ENCODE measurements around the gene BCAT1.

BCAT1 gene

DNA sequence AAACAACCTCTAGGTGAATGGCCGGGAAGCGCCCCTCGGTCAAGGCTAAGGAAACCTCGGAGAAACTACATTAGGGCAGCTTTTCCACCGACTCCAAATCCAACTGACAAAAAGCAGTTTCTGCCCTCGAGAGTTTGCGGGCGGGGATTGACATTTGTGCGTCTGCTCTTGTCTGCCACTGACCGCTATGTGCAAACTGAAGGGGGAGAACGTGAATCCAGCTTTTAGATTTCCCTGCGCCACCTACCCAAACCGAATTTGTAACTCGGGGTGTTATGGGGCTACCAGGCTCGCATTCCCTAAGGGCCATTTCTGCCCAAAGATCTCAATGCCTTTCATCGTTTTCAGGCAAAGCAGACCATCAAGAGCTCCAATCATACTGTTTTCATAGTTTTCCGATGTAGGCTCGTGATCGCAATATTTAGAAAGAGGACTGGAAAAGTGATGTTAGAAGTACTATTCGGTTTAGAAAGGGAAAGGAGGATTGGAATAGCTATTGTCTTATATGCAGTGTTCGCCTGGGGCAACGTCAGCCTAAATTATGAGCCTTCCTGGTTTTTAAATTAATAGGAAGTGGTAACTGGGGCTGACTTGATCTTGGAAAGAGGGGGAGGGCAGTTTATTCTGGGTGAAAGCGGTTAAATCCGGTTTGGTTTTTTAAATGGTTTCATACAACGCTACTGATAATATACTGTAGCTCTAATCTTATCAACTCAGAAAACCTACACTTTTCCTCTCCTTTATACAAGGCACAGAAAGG is 45.4 kb downstream of the BCAT1 start:
- H3K4me3 ChIP-seq (ENCODE audit: low read depth, low read length), result peak overlapping the region; percentile 62
- TF ChIP-seq, protein P1, sequence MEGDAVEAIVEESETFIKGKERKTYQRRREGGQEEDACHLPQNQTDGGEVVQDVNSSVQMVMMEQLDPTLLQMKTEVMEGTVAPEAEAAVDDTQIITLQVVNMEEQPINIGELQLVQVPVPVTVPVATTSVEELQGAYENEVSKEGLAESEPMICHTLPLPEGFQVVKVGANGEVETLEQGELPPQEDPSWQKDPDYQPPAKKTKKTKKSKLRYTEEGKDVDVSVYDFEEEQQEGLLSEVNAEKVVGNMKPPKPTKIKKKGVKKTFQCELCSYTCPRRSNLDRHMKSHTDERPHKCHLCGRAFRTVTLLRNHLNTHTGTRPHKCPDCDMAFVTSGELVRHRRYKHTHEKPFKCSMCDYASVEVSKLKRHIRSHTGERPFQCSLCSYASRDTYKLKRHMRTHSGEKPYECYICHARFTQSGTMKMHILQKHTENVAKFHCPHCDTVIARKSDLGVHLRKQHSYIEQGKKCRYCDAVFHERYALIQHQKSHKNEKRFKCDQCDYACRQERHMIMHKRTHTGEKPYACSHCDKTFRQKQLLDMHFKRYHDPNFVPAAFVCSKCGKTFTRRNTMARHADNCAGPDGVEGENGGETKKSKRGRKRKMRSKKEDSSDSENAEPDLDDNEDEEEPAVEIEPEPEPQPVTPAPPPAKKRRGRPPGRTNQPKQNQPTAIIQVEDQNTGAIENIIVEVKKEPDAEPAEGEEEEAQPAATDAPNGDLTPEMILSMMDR (IDR thresholded peaks at IDR 0.05; ENCODE audit: low read depth, low read length), result no peak

DNA sequence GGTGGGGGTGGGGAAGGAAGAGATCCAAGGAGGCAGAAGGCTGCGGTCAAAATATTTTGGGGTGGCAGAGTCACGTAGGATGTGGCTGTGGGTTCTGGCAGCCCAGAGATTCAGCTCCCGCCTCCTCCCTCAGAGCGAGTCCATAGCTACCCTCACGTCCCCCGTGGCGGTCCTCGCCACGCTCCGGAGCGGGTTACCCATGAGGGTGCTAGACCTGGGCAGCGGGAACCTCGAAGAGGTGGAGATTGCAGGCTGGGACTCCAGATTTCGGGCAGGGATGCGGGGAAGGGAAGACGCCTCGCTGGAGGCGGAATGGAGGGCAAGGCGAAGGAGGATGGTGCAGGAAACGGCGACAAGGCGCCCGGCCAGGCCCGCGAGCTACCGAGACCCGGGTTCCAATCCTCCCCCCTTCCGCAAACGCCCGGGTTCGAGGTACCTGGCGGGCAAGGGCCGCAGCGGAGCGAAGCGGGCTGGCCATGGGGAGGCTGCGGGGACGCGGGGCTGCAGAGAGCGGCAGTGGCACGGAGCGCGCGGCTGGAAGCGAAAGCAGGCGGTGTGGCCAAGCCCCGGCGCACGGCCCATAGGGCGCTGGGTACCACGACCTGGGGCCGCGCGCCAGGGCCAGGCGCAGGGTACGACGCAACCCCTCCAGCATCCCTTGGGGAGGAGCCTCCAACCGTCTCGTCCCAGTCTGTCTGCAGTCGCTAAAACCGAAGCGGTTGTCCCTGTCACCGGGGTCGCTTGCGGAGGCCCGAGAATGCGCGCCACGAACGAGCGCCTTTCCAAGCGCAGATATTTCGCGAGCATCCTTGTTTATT is 46.2 kb downstream of the BCAT1 start:
- peak overlapping the region; percentile 62 for H3K4me3 ChIP-seq (ENCODE audit: low read depth, low read length)
- TF ChIP-seq, protein P1 (IDR thresholded peaks at IDR 0.05; ENCODE audit: low read depth, low read length), result no peak

DNA sequence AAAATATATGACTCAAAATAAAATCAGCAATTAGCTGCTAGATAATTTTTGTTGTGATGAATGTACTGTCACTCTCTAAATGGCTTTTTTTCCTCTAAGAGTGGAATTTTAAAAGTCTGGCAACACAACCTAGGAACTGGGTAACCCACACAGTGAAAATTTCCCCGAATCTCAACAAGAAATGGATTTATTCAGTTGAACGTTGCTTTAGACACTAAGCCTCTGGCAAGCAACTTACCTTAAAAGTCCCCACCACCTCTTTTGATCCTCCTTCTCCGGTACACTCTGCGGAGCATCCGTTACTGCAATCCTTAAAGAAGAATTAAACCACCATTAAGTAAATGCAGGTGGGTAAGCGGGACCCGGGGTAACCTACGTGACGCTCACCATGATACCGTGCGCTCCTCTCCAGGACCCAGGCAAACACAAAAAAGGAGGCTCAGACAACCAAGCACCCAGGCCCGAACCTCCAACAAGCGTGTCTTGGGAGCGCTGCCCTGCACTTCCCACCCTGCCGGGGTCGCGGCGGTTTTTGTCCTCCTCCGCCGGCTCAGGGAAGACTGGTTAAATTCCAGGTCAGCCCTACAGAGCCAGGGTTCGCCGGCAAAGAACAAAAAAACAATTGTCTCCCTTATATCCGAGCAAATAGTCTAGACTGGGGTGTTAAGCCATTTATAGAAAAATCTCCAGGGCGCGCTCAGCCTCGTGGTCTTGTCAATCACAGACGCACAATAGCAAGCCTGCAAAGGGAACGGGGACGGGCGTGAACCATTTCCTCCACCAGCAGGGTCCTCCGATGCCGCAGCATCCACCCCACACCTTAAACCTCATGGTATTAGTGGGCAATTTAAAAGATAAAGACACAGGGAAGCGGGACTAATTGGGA is 47.1 kb downstream of the BCAT1 start:
- peak overlapping the region; percentile 62; the same call in 1 of the 2 replicates for H3K4me3 ChIP-seq (ENCODE audit: low read depth, low read length)
- TF ChIP-seq, protein P1 (IDR thresholded peaks at IDR 0.05; ENCODE audit: low read depth, low read length), result no peak

DNA sequence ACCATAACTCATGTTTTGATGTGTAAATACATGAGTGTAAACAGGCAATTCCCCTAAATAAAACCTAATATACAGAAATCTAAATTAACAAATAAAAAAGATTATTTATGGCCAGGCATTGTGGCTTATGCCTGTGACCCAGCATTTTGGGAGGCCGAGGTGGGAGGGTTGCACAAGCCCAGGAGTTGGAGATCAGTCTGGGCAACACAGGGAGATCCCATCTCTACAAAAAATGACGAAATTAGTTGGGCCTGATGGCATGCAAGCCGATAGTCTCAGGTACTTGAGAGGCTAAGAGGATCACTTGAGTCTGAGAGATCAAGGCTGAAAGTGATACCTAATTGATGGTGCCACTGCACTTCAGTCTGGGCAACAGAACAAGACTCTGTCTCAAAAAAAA is 48.7 kb downstream of the BCAT1 start:
- H3K4me3 ChIP-seq (ENCODE audit: low read depth, low read length), result no peak overlapping the region

DNA sequence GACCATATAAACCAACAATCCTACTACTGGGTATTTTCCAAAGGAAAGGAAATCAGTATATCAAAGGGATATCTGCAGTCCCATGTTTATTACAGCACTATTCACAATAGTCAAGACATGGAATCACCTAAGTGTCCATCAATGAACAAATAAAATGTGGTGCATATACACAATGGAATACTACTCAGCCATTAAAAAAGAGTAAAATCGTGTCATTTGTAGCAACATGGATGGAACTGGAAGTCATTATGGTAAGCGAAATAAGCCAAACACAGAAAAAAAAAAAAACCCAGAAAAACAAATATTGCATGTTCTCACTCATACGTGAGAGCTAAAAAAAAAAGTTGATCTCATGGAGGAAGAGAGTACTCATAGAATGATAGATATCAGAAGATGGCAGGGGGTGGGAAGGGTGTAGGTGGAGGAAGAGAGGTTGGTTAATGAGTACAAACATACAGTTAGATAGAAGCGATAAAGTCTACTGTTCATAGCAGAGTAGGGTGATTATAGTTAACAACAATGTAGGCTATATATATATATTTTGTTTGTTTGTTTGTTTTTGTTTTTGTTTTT is 49.3 kb downstream of the BCAT1 start:
- TF ChIP-seq, protein P1 (IDR thresholded peaks at IDR 0.05; ENCODE audit: low read depth, low read length), result no peak
- H3K4me3 ChIP-seq (ENCODE audit: low read depth, low read length), result no peak overlapping the region

More for the DNA sequence above, 48.7 kb downstream of the BCAT1 start:
- TF ChIP-seq, protein P1 (IDR thresholded peaks at IDR 0.05; ENCODE audit: low read depth, low read length), result no peak

DNA sequence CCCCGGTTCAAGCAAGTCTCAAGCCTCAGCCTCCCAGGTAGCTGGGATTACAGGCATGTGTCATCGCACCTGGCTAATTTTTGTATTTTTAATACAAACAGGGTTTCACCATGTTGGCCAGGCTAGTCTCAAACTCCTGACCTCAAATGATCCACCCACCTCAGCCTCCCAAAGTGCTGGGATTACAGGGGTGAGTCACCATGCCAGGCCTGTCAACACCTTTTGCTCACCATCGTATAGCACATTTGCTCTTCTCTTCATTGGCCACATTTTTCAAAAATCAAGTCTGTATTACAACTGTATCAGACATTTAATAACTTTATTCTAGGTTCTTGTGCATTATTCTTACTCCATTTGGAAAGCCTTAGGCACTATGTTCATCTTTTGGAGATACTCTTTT is 50.3 kb downstream of the BCAT1 start:
- H3K4me3 ChIP-seq (ENCODE audit: low read depth, low read length), result no peak overlapping the region
- TF ChIP-seq, protein P1 (IDR thresholded peaks at IDR 0.05; ENCODE audit: low read depth, low read length), result no peak

Measured in WI38 (cell line).